HL-60/S4 treated with retinoic acid at 250 ng/mL for 4 days and 3 days (cell line): ENCODE measurements around the gene TMED1.
"Not testable (repeated sequence)": the region's sequence is repeated elsewhere in the genome, so short reads cannot be mapped to it uniquely, and the experiment has no call there.

Source experiments
- in situ Hi-C: fragments of 300-500 bp; cut with MboI; formaldehyde crosslinking; loops from 2 replicates; pipeline ENCODE4 v1.7.0; 2022; ENCODE audit warnings: low sequenced_read_pairs

TMED1 gene

GRCh38 chr19:10862561-10863106 is 26.6 kb upstream of the TMED1 start:
- in situ Hi-C loops = no loop called here

- in situ Hi-C loops = no loop called here
Measured at GRCh38 chr19:10861103-10861651, 25.2 kb upstream of the TMED1 start.

- in situ Hi-C loops = no loop called here
Measured at GRCh38 chr19:10858204-10858828, 22.3 kb upstream of the TMED1 start.

- in situ Hi-C loops = not testable (repeated sequence)
Measured at GRCh38 chr19:10856899-10857298, 20.9 kb upstream of the TMED1 start.

- in situ Hi-C loops = no loop called here
Measured at GRCh38 chr19:10855879-10856522, 20.0 kb upstream of the TMED1 start.

- in situ Hi-C loops = no loop called here
Measured at GRCh38 chr19:10854350-10855089, 18.5 kb upstream of the TMED1 start.

GRCh38 chr19:10852941-10853340 is 16.9 kb upstream of the TMED1 start:
- in situ Hi-C loops = no loop called here

GRCh38 chr19:10852098-10852800 is 16.2 kb upstream of the TMED1 start:
- in situ Hi-C loops = no loop called here

- in situ Hi-C loops = no loop called here
Measured at GRCh38 chr19:10850631-10851030, 14.6 kb upstream of the TMED1 start.

- in situ Hi-C loops = no loop called here
Measured at GRCh38 chr19:10848230-10848856, 12.3 kb upstream of the TMED1 start, which contains the start of gene C19orf38. Gene C19orf38 (plus strand): TSS chr19:10848415. CDS start chr19:10848509, 94 bp downstream.

- in situ Hi-C loops = no loop called here
Measured at GRCh38 chr19:10846500-10847202, 10.6 kb upstream of the TMED1 start.

GRCh38 chr19:10842788-10843187 is 6.8 kb upstream of the TMED1 start:
- in situ Hi-C loops = no loop called here

GRCh38 chr19:10839114-10840050 is 3.4 kb upstream of the TMED1 start:
- in situ Hi-C loops = no loop called here

- in situ Hi-C loops = no loop called here
Measured at GRCh38 chr19:10838377-10838776, 2.4 kb upstream of the TMED1 start.

- in situ Hi-C loops = not testable (repeated sequence)
Measured at GRCh38 chr19:10837649-10838048, 1.6 kb upstream of the TMED1 start.

- in situ Hi-C loops = no loop called here
Measured at GRCh38 chr19:10836479-10837330, 693 bp upstream of the TMED1 start.

- in situ Hi-C loops = no loop called here
Measured at GRCh38 chr19:10835089-10835753, 791 bp downstream of the TMED1 start.
